Neural crest cell (in vitro differentiated cells): ENCODE measurements around the gene RIPK3. TPM values are rescaled to one million over a fixed set of nuclear protein-coding genes. Genes with fewer than 3 reads are reported as not detected.

Experiments
- DNase-seq: peaks from one replicate; pipeline ENCODE4 v3.0.0; 2021; ENCODE audit warnings: low read depth, mixed read lengths, low spot score
- H3K27ac Mint-ChIP-seq: one replicate; pipeline ENCODE4 v1.8.0; 2021; ENCODE audit warnings: mild to moderate bottlenecking, mixed read lengths; ENCODE audit not compliant: unreplicated experiment
- H3K27me3 Mint-ChIP-seq: 2 replicates; pipeline ENCODE4 v1.8.0; 2021; ENCODE audit warnings: low read depth, mild to moderate bottlenecking, mixed read lengths
- H3K36me3 Mint-ChIP-seq: 2 replicates; pipeline ENCODE4 v1.8.0; 2021; ENCODE audit warnings: low read depth, mild to moderate bottlenecking, mixed read lengths
- H3K4me1 Mint-ChIP-seq: 2 replicates; pipeline ENCODE4 v1.8.0; 2021; ENCODE audit warnings: mixed read lengths
- H3K4me3 Mint-ChIP-seq: one replicate; pipeline ENCODE4 v1.8.0; 2021; ENCODE audit warnings: mild to moderate bottlenecking, mixed read lengths
- H3K9me3 Mint-ChIP-seq: 2 replicates; pipeline ENCODE4 v1.8.0; 2021; ENCODE audit warnings: mixed read lengths
- total RNA-seq: library from RNA; stranded (reverse); gene quantifications from 2 replicates; pipeline ENCODE4 v1.2.1, GENCODE V29; 2021
- TF ChIP-seq, protein P1 (sequence below): fragments of 200-600 bp; sonication (generic); conservative IDR thresholded peaks from 2 replicates; pipeline ENCODE4 v1.5.0; 2021; ENCODE audit warnings: antibody characterized with exemption, mild to moderate bottlenecking

RIPK3 gene
- total RNA-seq, 1 donor from 2014 or later, result not detected

DNA sequence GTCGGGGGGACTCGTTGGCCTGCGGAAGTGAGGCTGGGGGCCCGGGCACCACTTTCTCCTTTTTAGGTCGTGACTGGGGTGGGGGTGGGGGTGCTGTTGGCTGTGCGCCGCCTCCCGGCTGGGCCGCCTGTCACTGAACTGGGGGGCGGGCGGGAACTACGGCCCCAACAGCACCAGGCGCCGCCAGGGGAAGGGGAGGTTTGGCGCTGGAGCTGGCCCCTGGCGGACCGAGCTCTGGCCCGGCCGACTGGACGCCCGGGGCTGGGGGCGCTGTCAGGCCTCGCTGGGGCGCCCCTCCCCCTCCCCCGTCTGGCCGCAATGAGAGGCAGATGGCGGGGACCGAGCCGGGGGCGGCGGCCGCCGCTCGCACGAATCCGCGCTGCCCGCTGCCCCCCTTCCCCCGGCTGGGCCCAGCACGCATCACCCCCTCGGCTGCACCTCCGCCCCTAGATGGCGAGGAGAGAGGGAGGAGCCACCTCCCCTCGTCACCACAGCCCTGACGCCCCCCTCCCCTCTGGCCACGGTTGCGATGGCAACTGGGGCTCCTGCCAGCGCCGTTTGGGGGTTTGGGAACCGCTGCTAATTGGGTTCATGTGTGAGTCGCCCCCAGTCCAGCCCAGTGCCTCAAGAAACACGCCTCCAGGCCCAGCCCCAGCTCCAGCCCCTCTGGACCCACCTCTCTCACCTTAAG is 28.9 kb upstream of the RIPK3 start:
- Mint-ChIP-seq H3K36me3 (no peaks in the 10 kb centered on the region), H3K4me3 (peak overlapping the region; percentile 93), H3K9me3 (no peaks in the 10 kb centered on the region), H3K27ac (no peak overlapping the region), H3K4me1 (peaks cover 27% of the 10 kb centered on the region), H3K27me3 (peaks cover 18% of the 10 kb centered on the region)
- TF ChIP-seq, protein P1, sequence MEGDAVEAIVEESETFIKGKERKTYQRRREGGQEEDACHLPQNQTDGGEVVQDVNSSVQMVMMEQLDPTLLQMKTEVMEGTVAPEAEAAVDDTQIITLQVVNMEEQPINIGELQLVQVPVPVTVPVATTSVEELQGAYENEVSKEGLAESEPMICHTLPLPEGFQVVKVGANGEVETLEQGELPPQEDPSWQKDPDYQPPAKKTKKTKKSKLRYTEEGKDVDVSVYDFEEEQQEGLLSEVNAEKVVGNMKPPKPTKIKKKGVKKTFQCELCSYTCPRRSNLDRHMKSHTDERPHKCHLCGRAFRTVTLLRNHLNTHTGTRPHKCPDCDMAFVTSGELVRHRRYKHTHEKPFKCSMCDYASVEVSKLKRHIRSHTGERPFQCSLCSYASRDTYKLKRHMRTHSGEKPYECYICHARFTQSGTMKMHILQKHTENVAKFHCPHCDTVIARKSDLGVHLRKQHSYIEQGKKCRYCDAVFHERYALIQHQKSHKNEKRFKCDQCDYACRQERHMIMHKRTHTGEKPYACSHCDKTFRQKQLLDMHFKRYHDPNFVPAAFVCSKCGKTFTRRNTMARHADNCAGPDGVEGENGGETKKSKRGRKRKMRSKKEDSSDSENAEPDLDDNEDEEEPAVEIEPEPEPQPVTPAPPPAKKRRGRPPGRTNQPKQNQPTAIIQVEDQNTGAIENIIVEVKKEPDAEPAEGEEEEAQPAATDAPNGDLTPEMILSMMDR, result no peak
- DNase-seq, result peak; percentile 44

DNA sequence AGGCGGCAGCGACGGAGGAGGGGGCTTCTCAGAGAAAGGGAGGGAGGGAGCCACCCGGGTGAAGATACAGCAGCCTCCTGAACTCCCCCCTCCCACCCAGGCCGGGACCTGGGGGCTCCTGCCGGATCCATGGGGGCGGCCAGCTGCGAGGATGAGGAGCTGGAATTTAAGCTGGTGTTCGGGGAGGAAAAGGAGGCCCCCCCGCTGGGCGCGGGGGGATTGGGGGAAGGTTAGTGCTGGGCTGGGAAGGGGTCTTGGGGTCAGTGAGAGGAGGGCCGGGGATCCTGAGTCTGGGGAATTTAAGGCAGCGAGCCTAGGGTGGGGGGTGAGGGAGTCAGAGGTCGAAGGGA is 28.4 kb upstream of the RIPK3 start:
- no peak for DNase-seq
- H3K27me3 Mint-ChIP-seq, result peaks cover 23% of the 10 kb centered on the region
- no peaks in the 10 kb centered on the region for H3K9me3 Mint-ChIP-seq
- peaks cover 27% of the 10 kb centered on the region for H3K4me1 Mint-ChIP-seq
- H3K36me3 Mint-ChIP-seq, result no peaks in the 10 kb centered on the region
- H3K4me3 Mint-ChIP-seq, result peak overlapping the region; percentile 93
- H3K27ac Mint-ChIP-seq, result peak overlapping the region; percentile 50
- TF ChIP-seq, protein P1, result no peak

DNA sequence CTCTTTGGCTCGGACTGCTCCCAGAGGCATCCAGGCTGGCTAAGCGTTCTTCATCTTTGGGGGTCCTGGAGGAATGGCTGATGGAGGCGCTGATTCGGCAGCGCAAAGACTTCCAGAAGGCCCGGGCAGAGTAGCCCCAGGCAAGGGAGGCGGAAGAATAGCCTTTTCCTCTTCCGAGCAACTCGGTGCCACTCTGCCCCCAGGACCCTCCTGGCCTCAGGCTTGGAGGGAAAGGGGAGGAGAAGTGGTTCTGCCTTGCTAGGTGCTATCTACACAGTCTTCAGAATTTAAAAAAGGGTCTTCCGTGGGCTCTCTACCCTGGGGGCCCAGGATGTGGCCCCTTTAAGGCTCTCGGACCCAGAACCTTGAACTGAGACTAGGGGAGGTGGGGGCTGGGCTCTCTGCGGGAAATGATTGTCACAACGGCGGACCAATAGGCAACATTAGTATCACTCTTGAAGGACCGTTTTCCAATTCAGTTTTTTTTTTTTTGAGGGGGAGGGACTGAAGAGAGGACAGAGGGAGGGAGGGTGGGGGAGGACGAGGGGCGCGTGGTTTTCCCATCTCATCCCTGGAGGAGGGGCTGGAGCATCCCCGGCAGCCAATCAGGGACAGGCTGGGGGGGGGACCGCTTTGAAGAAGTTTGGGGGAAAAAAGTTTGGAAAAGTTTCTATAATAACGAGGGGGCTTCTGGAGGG is 27.9 kb upstream of the RIPK3 start, which contains the start of gene NFATC4:
Gene NFATC4 (plus strand): TSS at position 671 of the 698 bp plus-strand sequence. CDS start 157 bp downstream, outside the sequence.
- DNase-seq, result peak; percentile 57
- peak within 1 kb of the TSS; percentile 93 for H3K4me3 Mint-ChIP-seq
- H3K27me3 Mint-ChIP-seq, result peaks cover 28% of the 10 kb centered on the region
- peaks cover 27% of the 10 kb centered on the region for H3K4me1 Mint-ChIP-seq
- no peaks in the 10 kb centered on the region for H3K9me3 Mint-ChIP-seq
- TF ChIP-seq, protein P1, result no peak
- H3K36me3 Mint-ChIP-seq, result no peaks in the 10 kb centered on the region
- peak within 1 kb of the TSS; percentile 97 for H3K27ac Mint-ChIP-seq

DNA sequence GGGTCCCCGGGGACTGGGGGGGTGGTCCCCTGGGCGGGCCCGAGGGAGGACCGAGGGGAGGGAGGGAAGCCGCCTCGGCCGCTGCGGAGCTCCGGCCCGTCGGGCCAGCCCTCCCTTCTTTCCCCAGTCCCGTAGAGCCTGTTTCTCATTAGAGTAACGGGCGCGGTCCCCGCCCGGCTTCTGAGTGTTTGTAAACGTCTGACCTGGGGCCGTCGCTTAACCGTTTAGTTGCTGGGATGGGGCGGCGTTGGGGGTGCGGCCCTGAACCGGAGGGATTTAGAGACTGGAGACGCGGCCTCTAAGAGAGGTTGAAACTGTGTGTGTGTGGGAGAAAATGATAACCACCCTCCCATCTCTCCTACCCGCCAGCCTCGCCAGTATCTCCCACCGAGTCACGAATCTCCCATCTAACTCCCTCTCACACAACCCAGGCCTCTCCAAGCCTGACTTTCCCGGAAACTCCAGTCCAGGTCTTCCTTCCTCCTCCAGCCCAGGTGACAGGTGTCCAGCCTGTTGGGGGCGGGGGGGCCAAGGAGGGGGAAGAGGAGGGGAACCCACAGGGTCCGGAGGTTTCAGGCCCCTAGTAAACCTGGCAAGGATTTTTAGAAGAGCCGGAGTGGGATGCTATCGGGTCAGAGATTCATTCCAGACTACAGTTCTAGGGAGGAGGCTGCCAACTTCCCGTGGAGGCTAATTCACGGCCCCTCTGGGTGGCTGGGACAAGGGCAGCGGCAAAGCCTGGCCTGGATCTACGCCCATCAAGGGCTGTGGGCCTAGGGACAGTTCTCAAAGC is 27.1 kb upstream of the RIPK3 start:
- H3K9me3 Mint-ChIP-seq, result no peaks in the 10 kb centered on the region
- peak overlapping the region; percentile 97 for H3K27ac Mint-ChIP-seq
- H3K4me3 Mint-ChIP-seq, result peak overlapping the region; percentile 93
- H3K27me3 Mint-ChIP-seq, result peaks cover 35% of the 10 kb centered on the region
- no peaks in the 10 kb centered on the region for H3K36me3 Mint-ChIP-seq
- peaks cover 27% of the 10 kb centered on the region for H3K4me1 Mint-ChIP-seq
- TF ChIP-seq, protein P1, result no peak
- DNase-seq, result peak; percentile 62

DNA sequence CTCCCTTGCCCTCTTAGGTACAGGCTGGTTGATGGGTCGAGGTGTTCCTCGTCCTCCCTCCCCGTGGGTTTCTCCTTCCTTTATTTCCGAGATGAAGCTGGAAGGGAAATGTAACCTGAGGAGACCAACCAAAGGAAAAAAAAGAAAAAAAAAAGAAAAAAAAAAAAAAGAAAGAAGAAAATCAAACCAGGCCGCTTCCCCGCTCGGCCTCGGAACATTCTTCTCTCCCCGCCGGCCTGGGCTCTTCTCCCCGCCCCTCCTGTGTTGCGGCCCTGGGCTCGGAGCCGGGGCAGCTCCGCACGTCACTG is 26.6 kb upstream of the RIPK3 start:
- Mint-ChIP-seq H3K9me3 (no peaks in the 10 kb centered on the region), H3K27me3 (peaks cover 40% of the 10 kb centered on the region), H3K4me3 (no peak overlapping the region), H3K4me1 (peaks cover 27% of the 10 kb centered on the region), H3K36me3 (no peaks in the 10 kb centered on the region), H3K27ac (no peak overlapping the region)
- TF ChIP-seq, protein P1, result no peak
- no peak for DNase-seq
